ENCODE data around the gene DDAH1. TPM values are rescaled to one million over a fixed set of nuclear protein-coding genes. Genes with fewer than 3 reads are reported as not detected.

Gene DDAH1
- total and polyA plus RNA-seq, 2 experiments from 2014 or later, result 9.1 to 15.5 TPM

- no peak for DNase-seq (ENCODE audit: low read depth in 1 of 2, low spot score in 1 of 2)
- TF ChIP-seq, protein P1, sequence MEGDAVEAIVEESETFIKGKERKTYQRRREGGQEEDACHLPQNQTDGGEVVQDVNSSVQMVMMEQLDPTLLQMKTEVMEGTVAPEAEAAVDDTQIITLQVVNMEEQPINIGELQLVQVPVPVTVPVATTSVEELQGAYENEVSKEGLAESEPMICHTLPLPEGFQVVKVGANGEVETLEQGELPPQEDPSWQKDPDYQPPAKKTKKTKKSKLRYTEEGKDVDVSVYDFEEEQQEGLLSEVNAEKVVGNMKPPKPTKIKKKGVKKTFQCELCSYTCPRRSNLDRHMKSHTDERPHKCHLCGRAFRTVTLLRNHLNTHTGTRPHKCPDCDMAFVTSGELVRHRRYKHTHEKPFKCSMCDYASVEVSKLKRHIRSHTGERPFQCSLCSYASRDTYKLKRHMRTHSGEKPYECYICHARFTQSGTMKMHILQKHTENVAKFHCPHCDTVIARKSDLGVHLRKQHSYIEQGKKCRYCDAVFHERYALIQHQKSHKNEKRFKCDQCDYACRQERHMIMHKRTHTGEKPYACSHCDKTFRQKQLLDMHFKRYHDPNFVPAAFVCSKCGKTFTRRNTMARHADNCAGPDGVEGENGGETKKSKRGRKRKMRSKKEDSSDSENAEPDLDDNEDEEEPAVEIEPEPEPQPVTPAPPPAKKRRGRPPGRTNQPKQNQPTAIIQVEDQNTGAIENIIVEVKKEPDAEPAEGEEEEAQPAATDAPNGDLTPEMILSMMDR (IDR thresholded peaks at IDR 0.05; ENCODE audit: low read depth, low read length), result no peak
- H3K27me3 ChIP-seq, result no peaks in the 10 kb centered on the region
- H3K4me1 ChIP-seq (ENCODE audit: low read depth), result no peaks in the 10 kb centered on the region
- H3K4me3 ChIP-seq, result no peak overlapping the region
- H3K27ac ChIP-seq, result no peak overlapping the region
- no peaks in the 10 kb centered on the region for H3K9me3 ChIP-seq (ENCODE audit: low read depth)
- no peaks in the 10 kb centered on the region for H3K36me3 ChIP-seq
These were observed 131.8 kb downstream of the DDAH1 start for GRCh38 chr1:85333186-85333585.

DNA sequence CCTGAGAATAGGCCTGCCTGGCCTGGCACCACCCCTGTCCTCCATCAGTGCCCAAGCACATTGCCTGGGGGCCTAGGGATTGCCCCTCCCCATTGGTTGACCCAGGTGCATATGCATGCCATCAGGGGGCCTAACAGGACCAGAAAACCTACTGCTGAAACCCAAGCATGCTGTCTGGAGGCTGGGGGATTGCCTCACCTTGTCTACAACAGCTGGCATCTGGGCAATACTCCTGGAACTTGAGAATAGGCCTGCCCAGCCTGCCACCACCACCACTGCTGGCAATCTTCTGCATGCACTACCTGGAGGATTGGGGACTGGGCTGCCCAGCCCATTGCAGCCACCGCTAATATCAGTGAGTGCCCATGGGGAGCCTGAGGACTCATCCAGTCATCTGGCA, 132.4 kb downstream of the DDAH1 start:
- no peak for DNase-seq (ENCODE audit: low read depth in 1 of 2, low spot score in 1 of 2)
- Histone ChIP-seq H3K9me3 (ENCODE audit: low read depth) (no peaks in the 10 kb centered on the region), H3K4me3 (no peak overlapping the region), H3K36me3 (no peaks in the 10 kb centered on the region), H3K27ac (no peak overlapping the region), H3K27me3 (no peaks in the 10 kb centered on the region), H3K4me1 (ENCODE audit: low read depth) (no peaks in the 10 kb centered on the region)
- TF ChIP-seq, protein P1 (IDR thresholded peaks at IDR 0.05; ENCODE audit: low read depth, low read length), result no peak

- H3K4me3 ChIP-seq, result no peak overlapping the region
- DNase-seq (ENCODE audit: low read depth in 1 of 2, low spot score in 1 of 2), result peak in 1 of 2 donors; percentile 96
- TF ChIP-seq, protein P1 (IDR thresholded peaks at IDR 0.05; ENCODE audit: low read depth, low read length), result no peak
- H3K4me1 ChIP-seq (ENCODE audit: low read depth), result no peaks in the 10 kb centered on the region
- H3K27ac ChIP-seq, result no peak overlapping the region
- H3K9me3 ChIP-seq (ENCODE audit: low read depth), result no peaks in the 10 kb centered on the region
- no peaks in the 10 kb centered on the region for H3K36me3 ChIP-seq
- H3K27me3 ChIP-seq, result no peaks in the 10 kb centered on the region
These were observed 134.2 kb downstream of the DDAH1 start for GRCh38 chr1:85330711-85331290.

GRCh38 chr1:85330214-85330631, 134.7 kb downstream of the DDAH1 start:
- H3K4me3 ChIP-seq, result no peak overlapping the region
- H3K27me3 ChIP-seq, result no peaks in the 10 kb centered on the region
- H3K27ac ChIP-seq, result no peak overlapping the region
- TF ChIP-seq, protein P1 (IDR thresholded peaks at IDR 0.05; ENCODE audit: low read depth, low read length), result no peak
- no peaks in the 10 kb centered on the region for H3K36me3 ChIP-seq
- no peaks in the 10 kb centered on the region for H3K4me1 ChIP-seq (ENCODE audit: low read depth)
- no peaks in the 10 kb centered on the region for H3K9me3 ChIP-seq (ENCODE audit: low read depth)
- DNase-seq (ENCODE audit: low read depth in 1 of 2, low spot score in 1 of 2), result peak in 1 of 2 donors; percentile 90

- no peaks in the 10 kb centered on the region for H3K4me1 ChIP-seq (ENCODE audit: low read depth)
- no peaks in the 10 kb centered on the region for H3K27me3 ChIP-seq
- H3K9me3 ChIP-seq (ENCODE audit: low read depth), result no peaks in the 10 kb centered on the region
- H3K27ac ChIP-seq, result no peak overlapping the region
- H3K36me3 ChIP-seq, result no peaks in the 10 kb centered on the region
- no peak overlapping the region for H3K4me3 ChIP-seq
- peak in 1 of 2 donors; percentile 97 for DNase-seq (ENCODE audit: low read depth in 1 of 2, low spot score in 1 of 2)
- TF ChIP-seq, protein P1 (IDR thresholded peaks at IDR 0.05; ENCODE audit: low read depth, low read length), result no peak
These were observed 136.1 kb downstream of the DDAH1 start for GRCh38 chr1:85328713-85329397.

Data from cardiac muscle cell (in vitro differentiated cells and primary cell).